Left lung (tissue), 10 donors: Measurements from ENCODE around the gene TMEM222. TPM values are rescaled to one million over a fixed set of nuclear protein-coding genes. Genes with fewer than 3 reads are reported as not detected.

Source experiments
- ATAC-seq: fragments of 200-7000 bp; cut with Tn5 transposase; one replicate; pipeline ENCODE4 v1.9.1; 2020; ENCODE audit warnings: moderate library complexity
- DNase-seq, 4 donors: peaks; one replicate each; pipeline ENCODE4 v3.0.0-alpha.2; 2013 to 2020
- H3K27ac ChIP-seq, 2 donors: fragments of 200-600 bp; sonication (generic) in 1 of 2; one replicate each; pipeline versions ENCODE4 v1.5.0 to v1.8.0; 2020 to 2021
- H3K27me3 ChIP-seq, 2 donors: fragments of 200-600 bp; sonication (generic) in 1 of 2; one replicate each; pipeline versions ENCODE4 v1.5.0 to v1.8.0; 2020 to 2021
- H3K36me3 ChIP-seq, 2 donors: fragments of 200-600 bp; sonication (generic) in 1 of 2; one replicate each; pipeline versions ENCODE4 v1.5.0 to v1.8.0; 2020 to 2021
- H3K4me1 ChIP-seq, 2 donors: fragments of 200-600 bp; one replicate each; pipeline ENCODE4 v1.8.0; 2021
- H3K4me3 ChIP-seq, 2 donors: fragments of 200-600 bp; sonication (generic) in 1 of 2; one replicate each; pipeline versions ENCODE4 v1.5.0 to v1.8.0; 2020 to 2021; ENCODE audit warnings: mild to moderate bottlenecking in 1 of 2
- H3K9me3 ChIP-seq, 2 donors: fragments of 200-600 bp; sonication (generic) in 1 of 2; one replicate each; pipeline versions ENCODE4 v1.5.0 to v1.8.0; 2020 to 2021
- intact Hi-C, 2 donors: fragments of 100-400 bp; cut with DNase I; formaldehyde crosslinking; loops; one replicate each; pipeline versions ENCODE4 v1.11.2 to v1.14.2; 2022
- polyA plus RNA-seq, 6 donors: library from polyadenylated mRNA; unstranded; fragments of 120-200 nt; gene quantifications; one replicate each; pipeline ENCODE4 v1.2.1, GENCODE V29; 2013; ENCODE audit not compliant: insufficient read length in 6 of 6
- total RNA-seq, 2 donors: library from RNA; stranded (reverse); fragmentation: NEBNext Ultra II Directional; extraction: Animal tissue kit (Norgen Biotek cat#: 25700); gene quantifications; one replicate each; pipeline ENCODE4 v1.2.1, GENCODE V29; 2021
- TF ChIP-seq, protein P1 (sequence below), 2 donors: fragments of 200-600 bp; sonication (generic) in 1 of 2; IDR thresholded peaks; one replicate each; pipeline versions ENCODE4 v1.5.0 to v1.8.0; 2021; ENCODE audit warnings: antibody characterized with exemption in 2 of 2
- donor health status: DM: no; HTN: yes; CAD: no.
- donor health status: DM: no; HTN: no; CAD: no.

Gene TMEM222
- total and polyA plus RNA-seq, 8 donors: 29.4 to 40.4 (median 35.7) TPM

DNA sequence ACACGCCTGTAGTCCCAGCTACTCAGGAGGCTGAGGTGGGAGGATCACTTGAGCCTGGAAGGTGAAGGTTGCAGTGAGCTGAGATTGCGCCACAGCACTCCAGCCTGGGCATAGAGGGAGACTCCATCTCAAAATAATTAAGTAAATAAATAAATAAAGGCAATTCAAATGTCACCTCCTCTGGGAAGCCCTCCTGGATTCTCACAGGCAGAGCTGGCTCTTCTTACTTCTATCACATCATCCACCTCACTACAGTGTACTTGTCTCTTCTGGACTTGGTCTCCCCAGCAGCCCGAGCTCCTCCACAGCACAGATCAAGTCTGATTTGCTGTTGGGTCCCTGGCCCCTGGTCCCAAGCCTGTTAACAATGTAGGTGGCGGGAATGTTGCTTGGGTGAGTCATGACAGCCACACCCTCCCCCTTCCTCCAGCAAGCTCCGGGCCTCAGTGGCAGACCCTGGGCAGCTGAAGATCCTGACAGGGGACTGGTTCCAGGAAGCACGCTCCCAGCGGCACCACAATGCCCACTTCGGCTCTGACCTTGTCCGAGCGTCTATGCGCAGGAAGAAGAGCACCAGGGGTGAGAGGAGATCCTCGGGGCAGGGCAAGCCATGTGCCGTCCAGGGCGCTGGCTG lies 25.1 kb downstream of the TMEM222 start:
- TF ChIP-seq, protein P1, sequence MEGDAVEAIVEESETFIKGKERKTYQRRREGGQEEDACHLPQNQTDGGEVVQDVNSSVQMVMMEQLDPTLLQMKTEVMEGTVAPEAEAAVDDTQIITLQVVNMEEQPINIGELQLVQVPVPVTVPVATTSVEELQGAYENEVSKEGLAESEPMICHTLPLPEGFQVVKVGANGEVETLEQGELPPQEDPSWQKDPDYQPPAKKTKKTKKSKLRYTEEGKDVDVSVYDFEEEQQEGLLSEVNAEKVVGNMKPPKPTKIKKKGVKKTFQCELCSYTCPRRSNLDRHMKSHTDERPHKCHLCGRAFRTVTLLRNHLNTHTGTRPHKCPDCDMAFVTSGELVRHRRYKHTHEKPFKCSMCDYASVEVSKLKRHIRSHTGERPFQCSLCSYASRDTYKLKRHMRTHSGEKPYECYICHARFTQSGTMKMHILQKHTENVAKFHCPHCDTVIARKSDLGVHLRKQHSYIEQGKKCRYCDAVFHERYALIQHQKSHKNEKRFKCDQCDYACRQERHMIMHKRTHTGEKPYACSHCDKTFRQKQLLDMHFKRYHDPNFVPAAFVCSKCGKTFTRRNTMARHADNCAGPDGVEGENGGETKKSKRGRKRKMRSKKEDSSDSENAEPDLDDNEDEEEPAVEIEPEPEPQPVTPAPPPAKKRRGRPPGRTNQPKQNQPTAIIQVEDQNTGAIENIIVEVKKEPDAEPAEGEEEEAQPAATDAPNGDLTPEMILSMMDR (IDR thresholded peaks at IDR 0.05): no peak
- intact Hi-C loops: no loop called here
- Histone ChIP-seq H3K36me3 (peaks cover 0 to 35% of the 10 kb centered on the region in 2 donors), H3K9me3 (no peaks in the 10 kb centered on the region), H3K27ac (no peak overlapping the region), H3K4me3 (no peak overlapping the region), H3K4me1 (peaks cover 29 to 61% of the 10 kb centered on the region in 2 donors), H3K27me3 (peaks cover 0 to 12% of the 10 kb centered on the region in 2 donors)
- ATAC-seq (no peak), DNase-seq (no peak)

DNA sequence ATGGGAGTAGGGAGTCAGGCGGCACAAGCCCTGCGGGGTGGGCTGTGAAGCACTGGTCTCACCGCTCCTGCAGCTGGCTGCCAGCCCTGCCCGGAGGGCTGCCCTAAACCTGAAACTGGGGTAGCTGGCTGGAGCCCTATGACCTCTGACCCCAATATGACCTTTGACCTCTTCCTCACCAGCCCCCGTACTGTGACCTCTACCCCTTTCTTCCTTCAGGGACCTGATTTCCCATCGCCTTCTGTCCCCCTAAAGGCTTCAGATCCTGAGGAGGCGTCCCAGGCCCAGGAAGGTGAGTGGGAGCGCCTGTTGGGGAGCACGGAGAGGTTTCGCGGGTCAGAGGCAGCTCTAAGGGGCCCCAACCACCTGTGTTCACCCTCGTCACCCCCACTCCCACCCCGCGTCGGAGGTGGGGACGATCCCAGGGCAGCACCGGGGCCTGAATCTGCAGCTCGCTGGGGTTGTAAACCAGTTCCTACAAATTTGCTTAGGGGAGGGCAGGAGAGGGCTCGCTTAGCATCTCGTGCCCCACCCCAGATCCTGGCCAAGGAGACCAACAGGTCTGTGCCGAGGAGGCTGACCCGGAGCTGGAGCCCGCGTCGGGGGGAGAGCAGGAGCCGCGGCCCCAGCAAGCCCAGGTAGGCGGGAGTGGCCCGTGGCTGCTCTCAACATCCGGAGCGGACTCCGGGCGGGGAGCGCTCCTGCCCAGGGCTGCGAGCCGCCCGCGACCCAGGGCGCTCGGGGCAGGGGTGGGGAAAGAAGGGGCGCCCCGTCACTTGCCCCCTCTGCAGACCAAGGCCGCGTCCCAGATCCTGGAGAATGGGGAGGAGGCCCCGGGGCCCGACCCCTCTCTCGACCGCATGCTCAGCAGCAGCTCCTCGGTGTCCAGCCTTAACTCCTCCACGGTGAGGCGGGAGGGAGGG lies 27.2 kb downstream of the TMEM222 start:
- ATAC-seq: peak; percentile 88
- Histone ChIP-seq H3K4me1 (peaks cover 19 to 41% of the 10 kb centered on the region in 2 donors), H3K4me3 (peak overlapping the region; percentile 26 to 38), H3K27me3 (peaks cover 0 to 12% of the 10 kb centered on the region in 2 donors), H3K9me3 (no peaks in the 10 kb centered on the region), H3K36me3 (peaks cover 0 to 51% of the 10 kb centered on the region in 2 donors), H3K27ac (peak overlapping the region in 1 of 2 donors; percentile 13)
- intact Hi-C loops: no loop called here
- TF ChIP-seq, protein P1 (IDR thresholded peaks at IDR 0.05): no peak
- peak in 3 of 4 donors; percentile 47 to 91 (median 79) for DNase-seq

DNA sequence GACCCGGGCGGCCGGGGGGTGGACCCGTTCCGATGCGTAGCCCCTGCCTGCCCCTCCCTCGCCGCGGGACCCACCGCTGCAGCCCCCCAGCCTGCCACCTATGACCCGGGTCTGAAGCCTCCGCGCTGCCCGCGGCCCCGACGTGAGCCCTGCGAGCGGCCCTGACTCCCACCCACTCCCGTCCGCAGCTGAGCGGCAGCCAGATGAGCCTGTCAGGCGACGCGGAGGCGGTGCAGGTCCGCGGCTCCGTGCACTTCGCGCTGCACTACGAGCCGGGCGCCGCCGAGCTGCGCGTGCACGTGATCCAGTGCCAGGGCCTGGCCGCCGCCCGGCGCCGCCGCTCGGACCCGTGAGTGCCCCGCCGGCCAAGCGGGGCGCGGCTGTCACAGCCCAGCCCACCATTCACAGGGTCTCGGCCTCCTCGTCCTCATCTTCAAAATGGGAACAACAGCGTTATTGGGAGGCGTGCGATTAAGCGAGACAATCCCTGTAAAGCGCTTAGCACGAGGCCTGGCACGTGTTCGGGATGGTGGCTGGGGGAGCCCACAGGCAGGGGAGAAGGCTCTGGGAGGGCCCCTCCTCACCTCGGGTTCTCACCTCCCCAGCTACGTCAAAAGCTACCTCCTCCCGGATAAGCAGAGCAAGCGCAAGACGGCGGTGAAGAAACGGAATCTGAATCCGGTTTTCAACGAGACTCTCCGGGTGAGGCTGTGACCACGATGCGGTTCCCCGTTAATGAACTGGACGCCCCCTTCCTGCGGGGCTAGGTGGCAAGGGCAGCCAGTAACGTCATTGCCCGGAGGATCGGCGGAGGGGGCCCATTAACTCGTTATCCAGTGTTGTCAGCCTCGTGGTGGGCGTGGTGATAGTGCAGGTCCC lies 28.1 kb downstream of the TMEM222 start:
- no peak overlapping the region for H3K27ac ChIP-seq
- intact Hi-C loops: no loop called here
- DNase-seq (peak in 3 of 4 donors; percentile 64 to 89 (median 73)), ATAC-seq (peak; percentile 86)
- H3K9me3 ChIP-seq: no peaks in the 10 kb centered on the region
- peaks cover 0 to 60% of the 10 kb centered on the region in 2 donors for H3K36me3 ChIP-seq
- peaks cover 19 to 34% of the 10 kb centered on the region in 2 donors for H3K4me1 ChIP-seq
- TF ChIP-seq, protein P1 (IDR thresholded peaks at IDR 0.05): no peak
- peak overlapping the region; percentile 26 to 38 for H3K4me3 ChIP-seq
- peaks cover 0 to 12% of the 10 kb centered on the region in 2 donors for H3K27me3 ChIP-seq

DNA sequence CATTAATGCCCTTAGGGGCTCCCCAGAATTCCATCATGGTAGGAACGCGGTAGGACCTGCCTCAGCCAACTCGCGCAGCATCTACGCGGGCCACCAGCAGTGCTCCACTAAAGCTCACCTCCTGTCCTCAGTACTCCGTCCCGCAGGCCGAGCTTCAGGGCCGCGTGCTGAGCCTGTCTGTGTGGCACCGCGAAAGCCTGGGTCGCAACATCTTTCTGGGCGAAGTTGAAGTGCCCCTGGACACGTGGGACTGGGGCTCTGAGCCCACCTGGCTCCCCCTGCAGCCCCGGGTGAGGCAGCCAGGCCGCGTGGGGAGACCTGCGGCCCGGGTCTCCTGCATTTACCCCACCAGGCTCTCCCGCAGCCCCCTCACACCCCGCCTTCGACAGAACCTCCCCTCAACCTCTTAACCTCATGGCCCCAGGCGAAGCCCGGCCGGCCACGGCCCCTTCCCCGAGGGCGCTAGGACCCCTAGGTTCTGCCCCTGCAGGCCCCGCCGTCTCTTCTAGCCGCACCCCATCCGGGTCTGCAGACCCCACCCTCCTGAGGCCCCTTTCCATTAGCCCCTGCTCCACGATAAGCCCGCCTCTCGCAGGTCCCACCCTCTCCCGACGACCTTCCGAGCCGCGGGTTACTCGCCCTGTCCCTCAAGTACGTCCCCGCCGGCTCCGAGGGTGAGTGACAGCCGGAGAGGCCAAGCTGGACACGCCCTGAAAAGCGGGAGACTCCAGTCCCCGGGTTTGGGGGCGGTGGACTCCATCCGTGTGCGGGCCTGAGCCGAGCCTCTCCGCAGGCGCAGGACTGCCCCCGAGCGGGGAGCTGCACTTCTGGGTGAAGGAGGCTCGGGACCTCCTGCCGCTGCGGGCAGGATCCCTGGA lies 28.9 kb downstream of the TMEM222 start:
- Histone ChIP-seq H3K27me3 (peaks cover 0 to 12% of the 10 kb centered on the region in 2 donors), H3K36me3 (peaks cover 0 to 62% of the 10 kb centered on the region in 2 donors), H3K4me3 (no peak overlapping the region), H3K4me1 (peaks cover 19 to 34% of the 10 kb centered on the region in 2 donors), H3K27ac (no peak overlapping the region), H3K9me3 (no peaks in the 10 kb centered on the region)
- TF ChIP-seq, protein P1 (IDR thresholded peaks at IDR 0.05): no peak
- peak in 3 of 4 donors; percentile 60 to 85 (median 66) for DNase-seq
- peak; percentile 35 for ATAC-seq
- intact Hi-C loops: no loop called here
